ENCODE measurements around the gene COPZ2. TPM values are rescaled to one million over a fixed set of nuclear protein-coding genes. Genes with fewer than 3 reads are reported as not detected.

COPZ2 gene
- total RNA-seq, 6 donors from 2014 or later = 5.2 to 33.5 (median 17.7) TPM

- peaks cover 0 to 16% (median 4%) of the 10 kb centered on the region in 4 donors for H3K27me3 ChIP-seq
- H3K27ac ChIP-seq = no peak overlapping the region
- peak in 1 of 2 donors; percentile 57 for ATAC-seq (ENCODE audit: low FRiP score in 2 of 2)
- WGBS, 2 donors = 6 to 10% methylated on average over 23 of the region's 23 CpGs
- peak; percentile 33 to 49 for DNase-seq
- no peaks in the 10 kb centered on the region for H3K9me3 ChIP-seq
- no peaks in the 10 kb centered on the region for H3K36me3 ChIP-seq
- H3K4me1 ChIP-seq = peaks cover 9 to 15% (median 12%) of the 10 kb centered on the region in 4 donors
- no peak for TF ChIP-seq EP300 (IDR thresholded peaks at IDR 0.05)
- TF ChIP-seq CTCF (IDR thresholded peaks at IDR 0.05) = peak in 3 of 6 experiments; percentile 31 to 36 (median 32)
- H3K4me3 ChIP-seq = peak overlapping the region in 3 of 4 donors; percentile 29 to 45 (median 41)
These were observed 26.0 kb downstream of the COPZ2 start for GRCh38 chr17:48011405-48012150.

- no peaks in the 10 kb centered on the region for H3K9me3 ChIP-seq
- H3K27ac ChIP-seq = no peak overlapping the region
- TF ChIP-seq POLR2AphosphoS5 (IDR thresholded peaks at IDR 0.05) (no peak), CTCF (IDR thresholded peaks at IDR 0.05) (no peak), POLR2A (IDR thresholded peaks at IDR 0.05) (no peak), EP300 (IDR thresholded peaks at IDR 0.05) (no peak)
- DNase-seq = no peak
- 86 to 87% methylated on average over 3 of the region's 3 CpGs for WGBS, 2 donors
- peaks cover 9 to 15% (median 12%) of the 10 kb centered on the region in 4 donors for H3K4me1 ChIP-seq
- H3K36me3 ChIP-seq = no peaks in the 10 kb centered on the region
- H3K4me3 ChIP-seq = no peak overlapping the region
- no peak for ATAC-seq (ENCODE audit: low FRiP score in 2 of 2)
- H3K27me3 ChIP-seq = peaks cover 0 to 16% (median 4%) of the 10 kb centered on the region in 4 donors
These were observed 27.4 kb downstream of the COPZ2 start for GRCh38 chr17:48010193-48010592.

GRCh38 chr17:48006936-48007709 is 30.5 kb downstream of the COPZ2 start:
- no peak for TF ChIP-seq CTCF (IDR thresholded peaks at IDR 0.05)
- TF ChIP-seq POLR2A (IDR thresholded peaks at IDR 0.05) = no peak
- TF ChIP-seq POLR2AphosphoS5 (IDR thresholded peaks at IDR 0.05) = no peak
- no peak for TF ChIP-seq EP300 (IDR thresholded peaks at IDR 0.05)
- ATAC-seq (ENCODE audit: low FRiP score in 2 of 2) = no peak
- Histone ChIP-seq H3K27ac (no peak overlapping the region), H3K36me3 (no peaks in the 10 kb centered on the region), H3K4me3 (no peak overlapping the region), H3K4me1 (peaks cover 12 to 21% (median 17%) of the 10 kb centered on the region in 4 donors), H3K27me3 (peaks cover 0 to 6% (median 3%) of the 10 kb centered on the region in 4 donors), H3K9me3 (no peaks in the 10 kb centered on the region)
- 81 to 88% methylated on average over 12 of the region's 12 CpGs for WGBS, 2 donors
- peak in 1 of 2 donors; percentile 39 for DNase-seq

GRCh38 chr17:48004983-48005382 is 32.6 kb downstream of the COPZ2 start:
- DNase-seq (no peak), ATAC-seq (ENCODE audit: low FRiP score in 2 of 2) (no peak)
- Histone ChIP-seq H3K4me3 (no peak overlapping the region), H3K27ac (no peak overlapping the region), H3K36me3 (no peaks in the 10 kb centered on the region), H3K27me3 (no peaks in the 10 kb centered on the region), H3K9me3 (no peaks in the 10 kb centered on the region), H3K4me1 (peaks cover 9 to 19% (median 11%) of the 10 kb centered on the region in 4 donors)
- TF ChIP-seq EP300 (IDR thresholded peaks at IDR 0.05) = no peak
- no peak for TF ChIP-seq CTCF (IDR thresholded peaks at IDR 0.05)
- TF ChIP-seq POLR2AphosphoS5 (IDR thresholded peaks at IDR 0.05) = no peak
- TF ChIP-seq POLR2A (IDR thresholded peaks at IDR 0.05) = no peak
- 53 to 75% methylated on average over 3 of the region's 3 CpGs for WGBS, 2 donors

Measured in upper lobe of left lung (tissue), 6 donors.